GM19468 (cell line): Measurements from ENCODE around the gene UCN.
"Not testable (repeated sequence)": the region's sequence is repeated elsewhere in the genome, so short reads cannot be mapped to it uniquely, and the experiment has no call there.

Source experiments
- ATAC-seq: cut with Tn5 transposase; IDR thresholded peaks from one replicate; pipeline ENCODE4 v1.9.1; 2021; ENCODE audit warnings: mild to moderate bottlenecking, moderate library complexity, moderate number of reproducible peaks; ENCODE audit not compliant: unreplicated experiment; ENCODE audit errors: extremely low read depth

The UCN gene

DNA sequence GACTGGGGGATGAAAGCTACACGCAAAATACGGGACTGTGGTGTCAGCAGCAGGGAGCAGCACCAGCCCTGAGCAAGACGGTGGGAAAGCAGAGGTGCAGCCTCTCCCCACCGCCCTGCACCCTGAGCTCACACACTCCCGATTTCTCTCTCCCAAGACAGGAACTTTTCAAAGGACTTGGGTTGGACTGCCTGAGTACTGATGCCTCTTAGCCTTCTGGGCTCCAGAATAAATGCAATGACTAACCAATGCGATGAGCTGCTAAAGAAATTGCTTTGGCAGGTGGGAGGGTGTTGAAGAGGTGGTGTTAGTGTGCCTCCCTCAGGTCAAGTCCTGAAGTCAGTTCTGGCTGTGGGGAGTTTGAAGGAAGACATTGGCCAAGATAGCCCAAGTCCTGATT, 16.4 kb downstream of the UCN start:
- ATAC-seq = no peak

DNA sequence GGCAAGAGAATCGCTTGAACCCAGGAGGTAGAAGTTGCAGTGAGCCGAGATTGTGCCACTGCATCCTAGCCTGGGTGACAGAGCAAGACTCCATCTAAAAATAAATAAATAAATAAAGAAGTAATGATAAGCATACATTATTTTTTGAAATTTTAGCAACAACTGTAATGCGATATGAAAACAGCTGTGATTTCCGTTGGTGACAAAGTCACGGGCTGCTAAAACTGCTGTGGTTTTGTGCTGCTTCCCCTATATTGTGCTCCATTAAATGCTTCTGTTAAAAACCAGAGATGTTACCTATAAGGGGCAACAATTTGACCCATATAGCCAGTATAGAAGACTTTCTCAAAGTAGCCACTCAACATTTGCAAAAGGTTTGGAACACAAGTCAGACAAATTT, 17.7 kb downstream of the UCN start:
- no peak for ATAC-seq

DNA sequence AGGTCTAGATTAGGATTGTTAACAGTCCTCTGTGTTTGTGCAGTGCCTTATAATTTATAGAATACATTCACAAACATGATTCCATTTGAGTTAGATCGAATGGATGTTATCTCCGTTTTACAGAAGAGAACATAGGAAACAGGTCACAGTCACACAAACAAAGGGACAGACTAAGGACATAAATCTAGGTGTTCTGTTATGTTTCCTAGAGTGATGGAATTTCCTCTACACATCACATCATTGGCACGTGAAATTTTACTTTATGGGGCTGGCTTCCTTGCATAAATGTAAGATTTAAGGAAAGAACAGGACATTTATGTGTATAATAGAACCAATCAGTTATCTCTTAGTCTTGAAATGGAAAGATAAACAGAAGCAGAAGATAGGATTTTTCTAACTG, 19.6 kb downstream of the UCN start:
- ATAC-seq = no peak

DNA sequence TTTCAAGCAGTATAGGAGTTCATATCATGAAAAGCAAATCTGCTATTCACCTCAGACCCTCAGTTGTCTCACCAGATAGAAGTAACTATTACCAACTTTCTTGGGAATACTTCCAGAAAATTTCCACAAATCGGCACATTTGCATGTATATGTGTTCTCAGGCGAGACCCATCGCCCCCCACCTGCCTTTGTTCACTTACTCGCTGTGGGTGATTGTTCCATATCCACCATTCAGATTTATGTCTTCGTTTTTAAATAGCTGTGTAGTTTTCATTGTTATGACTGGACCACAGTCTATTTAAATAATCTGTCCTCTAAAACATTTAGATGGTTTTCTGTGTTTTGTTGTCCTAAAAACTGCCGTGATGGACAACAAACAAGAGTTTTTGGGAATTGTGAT, 22.8 kb downstream of the UCN start:
- ATAC-seq = no peak

DNA sequence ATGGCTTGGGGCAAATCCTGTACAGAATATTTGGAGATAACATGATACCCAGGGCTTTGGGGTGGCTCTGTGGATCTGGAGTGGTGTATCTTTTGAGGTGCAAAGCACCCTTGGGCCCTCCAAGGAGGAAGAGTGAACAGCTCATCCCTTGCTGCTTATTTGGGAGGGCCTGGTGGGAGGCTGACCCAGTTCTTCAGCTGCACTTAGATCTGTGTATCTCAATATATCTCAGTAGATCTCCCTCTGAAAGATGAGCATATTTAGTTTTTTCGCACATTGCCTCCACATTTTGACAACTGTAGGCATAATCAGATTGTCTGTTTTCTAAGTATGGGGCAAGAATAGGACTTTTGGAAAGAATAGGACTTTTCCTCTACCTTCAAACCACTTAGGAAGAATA, 23.2 kb downstream of the UCN start:
- ATAC-seq = no peak

DNA sequence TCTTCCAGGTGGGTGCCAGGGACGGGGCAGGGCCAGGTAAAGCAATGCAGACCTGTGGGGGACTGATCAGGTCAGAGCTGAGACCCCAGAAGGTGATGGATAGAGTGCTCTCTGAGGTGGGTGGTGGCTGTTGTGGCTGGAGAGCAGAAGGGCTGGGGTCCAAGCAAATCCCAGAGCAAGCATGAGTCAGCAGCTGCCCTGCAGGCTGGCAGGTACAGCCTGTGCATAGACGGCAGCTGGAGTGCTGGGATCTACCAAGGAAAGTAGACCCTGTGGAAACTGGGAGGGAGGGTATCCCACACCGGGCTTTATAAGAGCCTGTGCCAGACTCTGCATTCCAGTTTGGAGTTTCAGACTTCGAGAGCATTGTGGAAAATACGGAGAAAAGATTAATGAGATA, 25.4 kb downstream of the UCN start:
- no peak for ATAC-seq

DNA sequence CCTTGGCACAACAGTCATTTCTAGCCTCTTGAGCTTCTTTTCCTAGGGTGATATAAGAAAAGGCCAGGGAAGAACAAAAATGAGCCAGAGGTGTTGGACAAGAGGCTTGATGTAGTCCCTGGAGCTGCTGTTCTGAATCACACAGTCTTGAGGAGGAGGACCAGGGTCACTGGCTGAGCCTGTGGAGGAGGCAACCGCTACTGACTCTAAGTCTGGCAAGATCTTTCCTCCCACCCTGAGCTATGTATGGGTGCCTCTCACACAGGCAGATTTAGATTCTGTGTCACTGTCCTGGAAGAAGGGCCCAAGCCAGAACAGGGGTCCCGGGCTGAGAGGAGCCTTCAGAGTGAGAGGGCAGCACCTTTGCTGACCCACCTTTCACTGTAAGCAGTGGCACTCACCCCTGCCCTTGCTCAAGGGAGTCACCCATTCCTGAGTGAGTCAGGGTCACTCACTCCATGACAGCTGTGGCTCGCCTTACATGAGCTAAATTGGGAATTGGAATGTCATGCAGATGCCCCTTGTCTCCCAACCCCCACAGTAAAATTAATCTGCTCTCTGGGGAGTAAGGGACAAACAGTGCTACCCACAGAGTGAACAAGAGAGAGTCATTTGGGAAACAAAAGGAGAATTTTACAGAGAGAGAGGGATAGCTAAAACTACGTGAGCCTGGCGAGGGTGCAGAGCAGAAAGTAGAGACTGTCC, 26.2 kb downstream of the UCN start, which contains the start of gene TRIM54:
Gene TRIM54 (plus strand): TSS at position 575 of the 705 bp plus-strand sequence. CDS start 303 bp downstream, outside the sequence.
- ATAC-seq = no peak

DNA sequence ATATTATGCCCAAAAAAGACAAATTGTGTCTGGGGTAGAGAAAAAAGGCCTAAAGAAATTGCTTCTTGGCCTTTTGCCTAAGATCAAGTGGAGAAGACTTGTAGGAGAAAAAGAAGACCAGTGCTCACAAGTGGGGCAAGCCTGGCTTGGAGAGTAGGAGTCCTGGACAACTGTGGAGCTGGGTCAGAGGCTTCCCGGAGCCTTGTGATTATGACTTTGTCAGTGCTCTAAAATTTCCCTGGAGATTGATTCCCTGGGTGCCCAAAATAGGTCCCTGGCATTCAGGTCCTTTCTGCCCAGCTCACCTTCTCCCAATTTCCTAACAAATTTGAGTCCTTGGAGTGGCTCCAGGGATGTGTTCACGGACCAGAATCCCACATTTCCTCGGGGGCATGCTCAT, 26.8 kb downstream of the UCN start:
- no peak for ATAC-seq

DNA sequence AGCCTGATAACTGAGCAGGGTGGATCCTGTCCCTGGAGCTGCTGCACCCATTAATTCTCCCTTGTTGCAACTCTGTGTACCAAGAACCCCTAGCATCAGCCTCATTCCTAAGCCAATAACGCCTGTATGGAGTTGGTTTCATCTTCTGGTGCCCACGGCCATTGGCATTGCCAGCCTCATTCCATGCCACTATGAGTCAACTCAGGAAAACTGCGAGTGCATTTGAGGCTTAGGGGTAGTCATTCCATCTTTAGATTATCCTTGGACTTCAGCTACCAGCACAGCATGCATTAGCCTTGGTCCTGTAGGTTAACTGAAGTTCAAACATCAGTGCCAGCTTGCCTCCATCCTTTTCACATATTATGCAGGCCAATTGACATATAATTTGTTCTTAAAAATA, 27.4 kb downstream of the UCN start:
- ATAC-seq = no peak

DNA sequence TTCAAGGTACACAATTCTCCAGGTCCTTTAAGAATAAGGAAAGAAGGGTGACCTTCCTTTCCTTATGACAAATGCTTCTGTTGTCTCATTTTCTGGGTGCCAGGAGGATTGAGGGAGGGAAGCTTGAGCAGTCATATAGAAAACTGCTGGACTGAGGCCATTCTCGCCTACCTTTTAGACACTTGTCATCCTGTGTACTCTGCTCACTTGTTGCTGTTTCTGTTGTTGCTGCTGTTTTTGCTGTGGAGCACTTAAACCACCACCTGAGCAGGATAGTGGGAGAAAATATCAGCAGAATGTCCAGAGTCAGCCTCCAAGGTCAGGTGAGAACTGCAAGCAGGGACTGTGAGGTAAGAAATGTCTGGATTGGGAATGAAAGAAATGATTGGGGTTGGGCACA, 30.2 kb downstream of the UCN start:
- no peak for ATAC-seq

DNA sequence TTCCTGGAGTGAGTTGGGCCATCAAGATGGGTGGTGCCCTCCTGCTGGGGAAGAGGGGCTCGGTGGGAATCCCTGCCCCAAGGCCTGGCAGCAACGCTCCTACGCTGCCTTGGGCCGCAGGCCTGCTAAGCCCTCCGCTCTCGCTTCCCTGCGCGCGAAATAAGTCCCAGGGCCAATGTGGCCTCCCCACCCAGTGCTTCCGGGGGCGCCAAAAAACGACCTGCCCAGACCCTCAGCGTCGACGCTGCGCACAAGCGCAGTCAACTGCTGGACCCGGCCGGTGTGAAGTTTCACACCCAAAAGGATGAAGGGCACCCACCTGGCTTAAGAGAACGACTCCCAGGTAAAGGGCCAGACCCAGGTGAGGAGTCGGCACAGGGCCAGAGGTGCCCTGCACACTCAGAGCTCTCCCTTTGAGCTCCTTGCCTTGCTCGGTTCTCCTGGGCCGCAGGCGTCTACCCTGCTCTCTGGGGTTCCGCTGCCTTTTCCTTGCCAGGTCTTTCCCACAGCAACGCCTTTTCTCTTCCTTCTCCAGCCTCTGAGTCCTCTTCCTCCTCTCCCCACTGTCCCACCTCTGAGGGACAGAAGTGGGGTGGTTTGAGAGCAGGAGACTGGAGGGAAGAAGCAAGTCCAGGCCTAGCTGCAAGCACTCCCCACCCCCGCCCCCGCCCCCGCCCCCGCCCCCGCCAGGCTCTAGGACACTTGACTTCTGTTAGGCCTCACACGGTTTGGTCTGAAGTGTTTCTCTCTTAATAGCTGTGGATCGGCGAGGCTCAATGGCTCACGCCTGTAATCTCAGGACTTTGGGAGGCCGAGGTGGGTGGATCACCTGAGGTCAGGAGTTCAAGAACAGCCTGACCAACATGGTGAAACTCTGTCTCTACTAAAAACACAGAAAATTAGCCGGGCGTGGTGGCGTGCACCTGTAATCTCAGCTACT, 32.8 kb downstream of the UCN start, which contains the start of gene DNAJC5G:
Gene DNAJC5G (plus strand): TSS at position 223 of the 940 bp plus-strand sequence. CDS start 1,296 bp downstream, outside the sequence.
- ATAC-seq = no peak

DNA sequence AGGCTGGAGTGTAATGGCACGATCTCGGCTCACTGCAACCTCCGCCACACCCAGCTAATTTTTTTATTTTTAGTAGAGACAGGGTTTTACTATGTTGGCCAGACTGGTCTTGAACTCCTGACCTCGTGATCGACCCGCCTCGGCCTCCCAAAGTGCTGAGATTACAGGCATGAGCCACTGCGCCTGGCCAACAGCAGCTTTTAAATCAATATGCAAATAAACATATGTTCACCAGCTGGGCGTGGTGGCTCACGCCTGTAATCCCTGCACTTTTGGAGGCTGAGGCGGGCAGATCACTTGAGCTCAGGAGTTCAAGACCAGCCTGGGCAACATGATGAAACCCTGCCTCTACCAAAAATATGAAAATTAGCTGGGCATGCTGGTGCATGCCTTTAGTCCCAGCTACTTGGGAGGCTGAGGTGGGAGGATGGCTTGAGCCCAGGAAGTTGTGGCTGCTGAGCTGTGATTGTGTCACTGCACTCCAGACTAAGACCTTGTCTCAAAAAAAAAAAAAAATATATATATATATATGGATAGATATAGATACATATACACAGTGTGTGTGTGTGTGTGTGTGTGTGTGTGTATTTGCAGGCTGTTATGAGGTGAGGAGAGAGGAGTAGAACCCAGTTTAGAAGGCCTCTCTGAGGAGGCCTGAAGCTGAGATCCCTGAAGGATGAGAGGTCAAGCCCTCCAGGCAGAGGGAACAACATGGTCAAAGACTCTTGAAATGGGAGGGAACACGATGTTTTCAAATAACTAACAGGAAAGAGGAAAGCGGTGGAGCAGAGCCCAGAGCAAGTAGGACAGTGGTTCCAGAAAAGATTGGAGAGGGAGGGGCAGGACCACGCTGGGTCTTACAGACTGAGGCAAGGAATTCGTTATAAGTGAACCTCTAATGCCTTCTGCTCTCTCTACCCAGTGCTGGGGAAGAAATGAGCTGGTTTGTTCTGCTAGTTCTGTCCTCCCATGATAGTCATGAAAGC, 35.4 kb downstream of the UCN start:
- not testable (repeated sequence) for ATAC-seq

DNA sequence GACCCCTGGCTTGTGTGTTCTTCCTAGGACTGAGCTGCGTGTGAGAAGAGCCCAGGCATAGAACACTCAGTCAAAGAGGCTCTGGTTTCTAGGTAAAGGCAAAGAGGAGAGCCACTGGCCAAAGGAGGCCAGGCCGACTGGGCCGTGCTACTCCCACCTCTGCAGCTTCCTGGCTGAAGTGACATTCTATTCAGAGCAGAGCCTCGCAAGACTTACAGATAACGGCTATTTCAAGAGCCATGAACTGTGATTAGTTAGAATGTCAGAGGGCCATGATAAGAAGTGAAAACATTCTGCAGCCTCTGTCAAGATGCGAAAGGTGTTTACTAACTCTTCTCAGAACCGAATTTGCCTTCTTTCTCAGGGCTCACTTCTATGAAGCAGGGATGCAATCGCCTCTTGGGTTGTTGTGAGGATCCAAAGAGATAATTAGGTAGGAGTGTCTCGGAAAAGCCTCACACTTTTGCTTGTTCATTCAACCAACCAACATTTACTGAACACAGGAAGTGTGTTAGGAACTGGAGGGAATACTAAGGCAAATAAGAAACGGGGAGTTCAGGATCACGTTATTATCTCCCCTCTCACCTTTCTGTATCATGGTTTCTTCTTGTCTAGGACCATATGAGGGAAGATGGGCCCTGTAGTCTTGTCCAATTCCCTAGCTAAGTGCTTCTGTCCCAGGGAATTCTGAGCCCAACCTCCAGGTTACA, 36.5 kb downstream of the UCN start:
- no peak for ATAC-seq

DNA sequence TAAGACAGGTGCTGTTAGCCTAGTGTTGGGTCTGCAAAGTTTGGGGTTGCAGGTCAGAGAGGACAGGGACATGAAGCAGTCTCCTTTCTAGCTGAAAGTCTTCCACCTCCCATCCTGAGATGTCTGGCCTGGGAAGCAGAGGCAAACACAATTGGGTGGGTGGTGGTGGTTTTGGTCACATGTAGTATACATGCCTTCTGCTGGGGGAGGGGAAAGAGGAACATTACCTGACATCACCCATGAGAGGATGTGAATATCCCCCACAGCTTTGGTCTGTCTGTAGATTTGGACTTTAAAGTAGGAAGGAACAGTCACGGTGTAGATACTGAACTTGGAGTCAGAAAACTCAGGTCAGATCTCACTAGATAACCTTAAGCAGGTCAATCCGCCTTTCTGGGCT, 37.6 kb downstream of the UCN start:
- no peak for ATAC-seq

DNA sequence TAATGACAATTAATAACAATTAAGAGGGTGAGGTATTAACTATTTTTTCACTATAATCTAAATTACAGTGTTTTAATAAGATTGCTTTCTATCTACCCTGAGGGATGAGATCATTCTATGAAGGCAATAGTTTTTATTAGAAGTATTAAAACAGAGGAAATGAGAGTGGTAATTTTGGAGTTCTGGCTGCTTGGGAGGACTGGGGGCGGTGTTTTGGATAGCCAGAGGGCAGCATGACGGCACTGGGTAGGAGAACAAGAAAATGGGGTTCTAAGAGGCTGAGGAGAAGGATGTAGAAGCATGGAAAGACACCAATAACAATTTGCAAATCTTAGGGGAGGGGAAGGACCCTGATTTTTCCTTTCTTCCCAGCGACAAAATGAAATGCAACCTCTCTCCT, 38.1 kb downstream of the UCN start:
- ATAC-seq = no peak

DNA sequence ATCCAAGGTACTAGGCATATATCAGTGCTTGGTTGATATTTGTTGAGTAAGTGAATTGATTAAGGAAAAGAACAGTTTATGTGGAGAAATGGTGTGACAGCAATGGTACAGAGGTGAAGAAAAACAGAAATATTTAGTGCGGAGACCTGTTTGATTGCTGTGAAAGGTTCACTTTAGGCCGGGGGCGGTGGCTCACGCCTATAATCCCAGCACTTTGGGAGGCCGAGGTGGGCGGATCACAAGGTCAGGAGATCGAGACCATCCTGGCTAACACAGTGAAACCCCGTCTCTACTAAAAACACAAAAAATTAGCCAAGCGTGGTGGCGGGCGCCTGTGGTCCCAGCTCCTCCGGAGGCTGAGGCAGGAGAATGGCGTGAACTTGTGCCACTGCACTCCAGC, 39.9 kb downstream of the UCN start:
- ATAC-seq = not testable (repeated sequence)

DNA sequence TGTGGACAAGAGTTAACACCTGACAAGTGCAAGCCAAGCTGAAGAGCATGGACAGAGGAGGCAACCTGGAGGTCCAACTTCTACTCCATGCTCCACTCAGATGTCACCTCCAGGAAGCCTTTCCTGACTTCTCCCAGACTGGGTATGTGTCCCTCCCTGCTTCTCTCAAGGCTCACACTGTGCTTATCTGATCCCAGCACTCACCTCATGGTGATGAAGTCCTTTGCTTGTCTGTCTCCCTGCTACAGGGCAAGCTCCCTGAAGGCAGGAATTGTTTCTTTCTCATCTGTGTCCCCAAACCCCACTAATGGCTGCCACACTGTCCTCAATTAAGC, 42.7 kb downstream of the UCN start:
- ATAC-seq = no peak

DNA sequence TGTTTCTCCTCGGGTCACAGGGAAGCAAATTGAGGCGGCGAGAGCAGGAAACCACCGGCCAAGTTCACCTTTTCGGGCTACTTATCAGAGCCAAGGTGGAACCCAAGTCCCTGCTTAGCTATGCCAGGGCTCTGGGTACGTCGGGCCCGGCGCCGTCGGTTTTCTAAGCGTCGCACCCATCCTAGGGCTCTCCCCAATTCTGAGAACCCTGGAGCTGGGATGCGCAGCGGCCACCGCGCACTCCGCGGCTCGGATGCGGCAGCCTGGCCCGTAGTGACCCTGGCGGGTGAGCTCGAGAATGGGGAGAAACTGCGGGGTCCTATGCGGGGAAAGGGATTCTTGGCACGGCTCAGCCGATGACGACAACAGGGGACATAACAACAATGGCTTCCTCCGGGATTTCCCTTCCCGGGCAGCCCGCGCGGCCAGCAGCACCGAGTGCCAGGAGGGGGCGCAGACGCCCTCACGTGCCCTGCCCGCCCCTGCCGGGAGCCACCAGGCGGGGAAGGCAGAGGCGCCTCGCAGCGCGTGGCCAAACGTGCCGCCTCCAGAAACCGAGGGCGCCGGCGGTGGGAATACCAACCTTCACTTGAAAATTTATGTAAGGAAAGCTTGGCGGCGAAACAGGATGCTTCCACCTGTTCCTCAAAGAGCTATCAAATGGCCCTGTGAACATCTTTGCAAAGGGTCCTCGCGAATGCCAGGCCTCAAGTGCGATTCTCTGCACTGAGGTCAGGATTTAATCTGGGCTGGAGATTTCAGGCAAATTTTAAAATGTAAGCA, 43.3 kb downstream of the UCN start:
- no peak for ATAC-seq

DNA sequence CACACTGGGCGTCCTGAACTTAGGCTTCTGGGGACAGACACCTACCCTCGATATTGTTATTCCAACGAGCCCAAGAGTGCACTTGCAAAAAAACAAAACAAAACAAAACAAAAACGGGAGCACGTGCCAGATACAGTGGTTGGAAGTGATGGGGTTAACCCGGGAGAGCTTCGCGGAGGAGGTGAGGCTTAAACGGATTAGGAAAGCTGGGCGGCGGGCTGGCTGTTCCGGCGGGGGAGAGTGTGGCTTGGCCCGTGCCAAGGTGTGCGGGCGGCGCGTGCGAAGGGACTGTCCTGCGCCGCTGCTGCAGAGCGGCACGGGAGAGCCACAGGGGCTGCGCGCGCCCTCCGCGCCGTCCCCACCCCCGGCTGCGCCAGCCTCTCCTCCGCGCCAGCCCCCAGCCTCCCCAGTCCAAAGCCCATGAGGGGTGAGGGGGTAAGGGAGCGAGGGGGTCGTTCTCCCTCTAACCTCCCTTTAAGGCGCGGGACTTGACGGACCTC, 43.9 kb downstream of the UCN start:
- ATAC-seq = no peak
